ENCODE measurements around the gene OLFML2A.
A peak's percentile ranks its signal among the peaks of the same experiment; 100 is the strongest.

The OLFML2A gene

DNA sequence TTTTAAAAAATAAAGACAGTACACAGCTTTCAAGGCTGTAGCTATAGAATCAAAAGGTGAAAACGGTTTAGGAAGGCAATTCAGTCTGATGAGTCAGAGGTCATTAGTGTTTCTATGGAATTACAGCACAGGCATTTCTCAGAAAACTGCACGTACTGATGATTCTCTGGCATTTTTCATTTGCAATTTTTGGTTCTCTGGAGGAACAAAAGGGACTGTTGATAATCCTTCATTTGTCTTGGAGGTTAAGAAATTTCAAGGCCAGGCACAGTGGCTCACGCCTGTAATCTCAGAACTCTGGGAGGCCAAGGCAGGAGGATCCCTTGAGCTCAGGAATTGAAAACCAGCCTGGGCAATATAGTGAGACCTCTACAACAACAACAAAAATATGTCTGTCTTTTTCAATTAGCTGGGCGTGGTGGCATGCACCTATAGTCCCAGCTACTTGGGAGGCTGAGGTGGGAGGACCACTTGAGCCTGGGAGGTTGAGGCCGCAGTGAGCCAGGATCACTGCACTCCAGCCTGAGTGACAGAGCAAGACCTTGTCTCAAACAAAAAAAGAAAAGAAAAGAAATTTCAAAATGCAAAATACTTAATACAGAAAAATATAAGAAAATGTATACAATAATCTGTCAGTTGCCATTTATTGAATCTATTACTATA, 33.1 kb upstream of the OLFML2A start:
- H3K36me3 ChIP-seq (ENCODE audit: control insufficient read depth, insufficient read depth, low read length) = no peaks in the 10 kb centered on the region
- no peaks in the 10 kb centered on the region for H3K27me3 ChIP-seq (ENCODE audit: control insufficient read depth, insufficient read depth, low read length, poor library complexity, severe bottlenecking)
- H3K27ac ChIP-seq (ENCODE audit: insufficient read depth, low read depth, low read length, poor library complexity, severe bottlenecking) = no peak overlapping the region
- H3K4me3 ChIP-seq (ENCODE audit: insufficient read depth, low read depth, low read length) = no peak overlapping the region
- H3K4me1 ChIP-seq (ENCODE audit: control insufficient read depth, insufficient read depth, low read length) = peaks cover 3% of the 10 kb centered on the region
- 89 to 93% methylated on average over 5 of the region's 5 CpGs for WGBS, 2 experiments
- H3K9me3 ChIP-seq (ENCODE audit: control insufficient read depth, low read length) = no peaks in the 10 kb centered on the region

DNA sequence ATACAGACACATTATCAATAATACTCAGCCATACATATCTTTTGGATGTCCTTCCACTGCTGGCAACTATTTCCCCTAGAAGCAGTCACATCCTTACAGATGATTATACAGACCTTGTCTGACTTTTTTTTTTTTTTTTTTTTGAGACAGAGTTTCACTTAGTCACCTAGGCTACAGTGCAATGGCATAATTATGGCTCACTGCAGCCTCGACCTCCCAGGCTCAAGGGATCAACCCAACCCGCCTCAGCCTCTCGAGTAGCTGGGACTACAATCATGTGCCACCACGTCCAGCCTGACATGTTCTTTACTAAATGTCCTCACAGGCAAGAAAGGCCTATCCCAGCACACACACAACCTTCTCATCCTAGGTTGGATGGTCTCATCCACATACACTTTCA, 29.9 kb upstream of the OLFML2A start:
- WGBS, 2 experiments = 88 to 89% methylated on average over 4 of the region's 4 CpGs
- Histone ChIP-seq H3K36me3 (ENCODE audit: control insufficient read depth, insufficient read depth, low read length) (no peaks in the 10 kb centered on the region), H3K4me1 (ENCODE audit: control insufficient read depth, insufficient read depth, low read length) (peaks cover 3% of the 10 kb centered on the region), H3K4me3 (ENCODE audit: insufficient read depth, low read depth, low read length) (no peak overlapping the region), H3K27ac (ENCODE audit: insufficient read depth, low read depth, low read length, poor library complexity, severe bottlenecking) (no peak overlapping the region), H3K27me3 (ENCODE audit: control insufficient read depth, insufficient read depth, low read length, poor library complexity, severe bottlenecking) (no peaks in the 10 kb centered on the region), H3K9me3 (ENCODE audit: control insufficient read depth, low read length) (no peaks in the 10 kb centered on the region)

DNA sequence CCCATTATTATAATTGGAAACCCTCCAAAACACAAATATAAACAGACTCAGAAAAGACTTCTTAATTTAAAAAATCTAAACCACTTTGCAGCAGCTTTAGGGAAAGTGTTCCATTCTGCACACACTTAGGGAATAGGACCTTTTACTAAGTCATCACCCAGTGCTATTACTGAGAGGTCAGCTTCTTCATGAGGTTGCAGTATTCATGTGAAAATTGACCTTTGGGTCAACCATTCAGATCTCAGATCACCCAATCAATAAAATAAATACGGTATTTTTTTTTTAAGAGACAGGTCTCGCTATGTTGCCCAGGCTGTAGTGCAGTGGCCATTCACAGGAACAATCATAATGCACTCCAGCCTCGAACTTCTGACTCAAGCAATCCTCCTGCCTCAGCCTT, 27.6 kb upstream of the OLFML2A start:
- Histone ChIP-seq H3K4me3 (ENCODE audit: insufficient read depth, low read depth, low read length) (no peak overlapping the region), H3K27ac (ENCODE audit: insufficient read depth, low read depth, low read length, poor library complexity, severe bottlenecking) (no peak overlapping the region), H3K4me1 (ENCODE audit: control insufficient read depth, insufficient read depth, low read length) (peaks cover 9% of the 10 kb centered on the region), H3K36me3 (ENCODE audit: control insufficient read depth, insufficient read depth, low read length) (no peaks in the 10 kb centered on the region), H3K27me3 (ENCODE audit: control insufficient read depth, insufficient read depth, low read length, poor library complexity, severe bottlenecking) (no peaks in the 10 kb centered on the region), H3K9me3 (ENCODE audit: control insufficient read depth, low read length) (no peaks in the 10 kb centered on the region)
- 92 to 95% methylated on average over 3 of the region's 3 CpGs for WGBS, 2 experiments

- H3K27ac ChIP-seq (ENCODE audit: insufficient read depth, low read depth, low read length, poor library complexity, severe bottlenecking) = no peak overlapping the region
- no peak overlapping the region for H3K4me3 ChIP-seq (ENCODE audit: insufficient read depth, low read depth, low read length)
- H3K4me1 ChIP-seq (ENCODE audit: control insufficient read depth, insufficient read depth, low read length) = peaks cover 14% of the 10 kb centered on the region
- H3K27me3 ChIP-seq (ENCODE audit: control insufficient read depth, insufficient read depth, low read length, poor library complexity, severe bottlenecking) = no peaks in the 10 kb centered on the region
- 88 to 94% methylated on average over 2 of the region's 2 CpGs for WGBS, 2 experiments
- H3K9me3 ChIP-seq (ENCODE audit: control insufficient read depth, low read length) = no peaks in the 10 kb centered on the region
- H3K36me3 ChIP-seq (ENCODE audit: control insufficient read depth, insufficient read depth, low read length) = no peaks in the 10 kb centered on the region
These were observed 27.2 kb upstream of the OLFML2A start for GRCh38 chr9:124749781-124750180.

DNA sequence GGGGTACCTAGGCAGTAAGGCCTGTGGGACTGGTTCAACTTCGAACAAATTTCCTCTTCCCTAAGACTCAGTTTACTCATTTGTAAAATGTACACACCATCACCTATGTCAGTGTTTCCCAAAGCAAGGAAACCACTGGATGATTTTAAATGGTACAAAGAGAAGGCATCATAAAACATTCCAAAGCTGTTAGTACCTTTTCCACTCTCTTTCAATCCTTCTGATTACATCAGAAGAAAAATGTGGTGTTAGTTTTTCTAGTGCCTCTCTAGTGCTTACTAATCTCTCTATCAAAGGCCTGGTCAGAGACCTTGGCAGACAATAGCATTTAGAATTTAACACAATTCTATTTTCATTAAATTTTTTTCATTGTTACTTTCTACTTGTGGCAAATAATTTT, 24.0 kb upstream of the OLFML2A start:
- Histone ChIP-seq H3K9me3 (ENCODE audit: control insufficient read depth, low read length) (no peaks in the 10 kb centered on the region), H3K4me1 (ENCODE audit: control insufficient read depth, insufficient read depth, low read length) (peaks cover 37% of the 10 kb centered on the region), H3K27ac (ENCODE audit: insufficient read depth, low read depth, low read length, poor library complexity, severe bottlenecking) (no peak overlapping the region), H3K4me3 (ENCODE audit: insufficient read depth, low read depth, low read length) (no peak overlapping the region), H3K27me3 (ENCODE audit: control insufficient read depth, insufficient read depth, low read length, poor library complexity, severe bottlenecking) (no peaks in the 10 kb centered on the region), H3K36me3 (ENCODE audit: control insufficient read depth, insufficient read depth, low read length) (no peaks in the 10 kb centered on the region)
- 81 to 89% methylated on average over 1 of the region's 1 CpG for WGBS, 2 experiments

DNA sequence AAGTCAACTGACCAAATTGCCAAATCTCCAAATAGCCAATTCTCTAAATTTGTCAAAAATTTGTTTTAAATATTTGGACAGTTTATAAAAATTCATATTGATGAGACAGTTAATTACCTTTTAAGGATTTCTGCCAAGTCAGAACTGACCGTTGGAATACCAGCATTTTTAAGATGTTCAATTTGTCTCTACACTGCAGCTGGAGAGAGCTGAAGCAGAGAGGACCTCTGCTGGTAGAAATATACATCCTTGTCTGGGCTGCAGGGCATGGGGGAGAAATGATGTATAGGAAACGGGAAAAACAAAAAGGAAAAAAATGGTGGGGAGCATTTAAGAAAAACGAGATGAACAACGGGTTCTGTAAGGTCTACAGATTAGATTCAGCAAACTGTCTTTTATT, 22.6 kb upstream of the OLFML2A start:
- H3K27ac ChIP-seq (ENCODE audit: insufficient read depth, low read depth, low read length, poor library complexity, severe bottlenecking) = no peak overlapping the region
- WGBS, 2 experiments = 27 to 29% methylated on average over 4 of the region's 4 CpGs
- H3K36me3 ChIP-seq (ENCODE audit: control insufficient read depth, insufficient read depth, low read length) = no peaks in the 10 kb centered on the region
- H3K4me3 ChIP-seq (ENCODE audit: insufficient read depth, low read depth, low read length) = no peak overlapping the region
- H3K9me3 ChIP-seq (ENCODE audit: control insufficient read depth, low read length) = no peaks in the 10 kb centered on the region
- H3K27me3 ChIP-seq (ENCODE audit: control insufficient read depth, insufficient read depth, low read length, poor library complexity, severe bottlenecking) = no peaks in the 10 kb centered on the region
- H3K4me1 ChIP-seq (ENCODE audit: control insufficient read depth, insufficient read depth, low read length) = peaks cover 49% of the 10 kb centered on the region

DNA sequence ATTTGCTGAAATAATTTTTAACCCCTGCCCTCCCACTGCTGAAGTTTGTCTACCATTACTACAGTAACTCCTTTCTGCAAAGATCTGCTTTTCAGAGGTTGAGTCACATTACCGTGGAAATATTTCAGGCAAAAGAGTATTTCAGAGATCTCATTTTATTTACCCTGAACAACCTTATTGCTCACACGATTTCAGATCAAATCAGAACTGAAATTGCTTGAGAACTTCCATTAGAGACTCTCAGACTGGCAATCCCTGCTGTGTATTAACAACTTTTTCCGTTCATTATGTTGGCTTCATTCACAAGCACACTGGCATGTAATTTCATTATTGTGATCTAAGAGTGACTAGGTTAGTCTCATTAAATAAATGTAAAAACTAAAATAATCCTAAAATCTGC, 21.9 kb upstream of the OLFML2A start:
- Histone ChIP-seq H3K27me3 (ENCODE audit: control insufficient read depth, insufficient read depth, low read length, poor library complexity, severe bottlenecking) (no peaks in the 10 kb centered on the region), H3K27ac (ENCODE audit: insufficient read depth, low read depth, low read length, poor library complexity, severe bottlenecking) (no peak overlapping the region), H3K9me3 (ENCODE audit: control insufficient read depth, low read length) (no peaks in the 10 kb centered on the region), H3K4me3 (ENCODE audit: insufficient read depth, low read depth, low read length) (no peak overlapping the region), H3K4me1 (ENCODE audit: control insufficient read depth, insufficient read depth, low read length) (peaks cover 52% of the 10 kb centered on the region), H3K36me3 (ENCODE audit: control insufficient read depth, insufficient read depth, low read length) (no peaks in the 10 kb centered on the region)
- 46 to 52% methylated on average over 3 of the region's 3 CpGs for WGBS, 2 experiments

DNA sequence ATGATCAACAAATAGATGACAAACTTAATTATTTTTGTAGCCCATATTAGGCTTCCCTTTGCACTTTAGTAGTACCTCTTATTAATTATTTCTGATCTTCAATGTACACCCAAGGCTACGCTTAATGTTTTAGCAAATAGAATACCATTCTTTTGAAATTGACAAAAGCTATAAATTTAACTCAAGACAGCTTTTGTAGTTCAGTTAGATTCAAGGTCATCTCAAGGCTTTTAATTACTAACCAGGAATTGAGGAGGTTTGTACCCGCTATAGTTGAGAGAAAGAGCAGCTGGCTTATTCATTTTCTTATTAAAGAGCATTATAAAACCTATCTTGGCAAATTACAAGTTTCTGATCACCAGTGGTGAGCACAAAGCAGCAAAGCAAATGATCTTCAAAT, 20.9 kb upstream of the OLFML2A start:
- Histone ChIP-seq H3K27ac (ENCODE audit: insufficient read depth, low read depth, low read length, poor library complexity, severe bottlenecking) (no peak overlapping the region), H3K9me3 (ENCODE audit: control insufficient read depth, low read length) (no peaks in the 10 kb centered on the region), H3K27me3 (ENCODE audit: control insufficient read depth, insufficient read depth, low read length, poor library complexity, severe bottlenecking) (no peaks in the 10 kb centered on the region), H3K4me1 (ENCODE audit: control insufficient read depth, insufficient read depth, low read length) (peaks cover 60% of the 10 kb centered on the region), H3K4me3 (ENCODE audit: insufficient read depth, low read depth, low read length) (no peak overlapping the region), H3K36me3 (ENCODE audit: control insufficient read depth, insufficient read depth, low read length) (no peaks in the 10 kb centered on the region)
- 81 to 86% methylated on average over 1 to 2 of the region's 2 CpGs for WGBS, 2 experiments

DNA sequence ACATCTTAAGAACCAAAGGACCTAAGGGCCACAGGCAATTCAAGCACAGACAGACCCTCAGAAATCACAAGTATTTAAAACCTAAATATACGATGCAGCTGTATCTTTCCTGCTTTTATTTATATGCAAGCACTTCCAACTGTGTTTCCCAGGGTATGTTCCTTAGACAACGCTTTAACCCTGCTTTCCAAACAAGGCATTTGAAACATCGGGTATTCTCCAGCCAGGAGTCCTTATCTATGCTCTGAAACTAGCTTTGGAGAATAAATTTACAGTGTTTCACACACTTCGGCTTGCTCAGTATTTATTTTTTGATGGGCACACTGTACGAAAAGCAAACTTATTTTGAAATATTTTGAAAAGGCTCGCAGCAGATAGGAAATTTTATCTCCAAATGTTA, 19.3 kb upstream of the OLFML2A start:
- no peaks in the 10 kb centered on the region for H3K27me3 ChIP-seq (ENCODE audit: control insufficient read depth, insufficient read depth, low read length, poor library complexity, severe bottlenecking)
- no peaks in the 10 kb centered on the region for H3K36me3 ChIP-seq (ENCODE audit: control insufficient read depth, insufficient read depth, low read length)
- no peaks in the 10 kb centered on the region for H3K9me3 ChIP-seq (ENCODE audit: control insufficient read depth, low read length)
- peaks cover 70% of the 10 kb centered on the region for H3K4me1 ChIP-seq (ENCODE audit: control insufficient read depth, insufficient read depth, low read length)
- H3K4me3 ChIP-seq (ENCODE audit: insufficient read depth, low read depth, low read length) = no peak overlapping the region
- peak overlapping the region; percentile 81 for H3K27ac ChIP-seq (ENCODE audit: insufficient read depth, low read depth, low read length, poor library complexity, severe bottlenecking)
- 0 to 2% methylated on average over 6 of the region's 6 CpGs for WGBS, 2 experiments

- peaks cover 70% of the 10 kb centered on the region for H3K4me1 ChIP-seq (ENCODE audit: control insufficient read depth, insufficient read depth, low read length)
- H3K36me3 ChIP-seq (ENCODE audit: control insufficient read depth, insufficient read depth, low read length) = no peaks in the 10 kb centered on the region
- peak overlapping the region; percentile 7 for H3K4me3 ChIP-seq (ENCODE audit: insufficient read depth, low read depth, low read length)
- WGBS, 2 experiments = 0% methylated on average over 3 of the region's 3 CpGs
- H3K27me3 ChIP-seq (ENCODE audit: control insufficient read depth, insufficient read depth, low read length, poor library complexity, severe bottlenecking) = no peaks in the 10 kb centered on the region
- no peaks in the 10 kb centered on the region for H3K9me3 ChIP-seq (ENCODE audit: control insufficient read depth, low read length)
- peak overlapping the region; percentile 81 for H3K27ac ChIP-seq (ENCODE audit: insufficient read depth, low read depth, low read length, poor library complexity, severe bottlenecking)
These were observed 18.9 kb upstream of the OLFML2A start for GRCh38 chr9:124758061-124758460.

- Histone ChIP-seq H3K4me1 (ENCODE audit: control insufficient read depth, insufficient read depth, low read length) (peaks cover 67% of the 10 kb centered on the region), H3K27ac (ENCODE audit: insufficient read depth, low read depth, low read length, poor library complexity, severe bottlenecking) (peak overlapping the region; percentile 81), H3K36me3 (ENCODE audit: control insufficient read depth, insufficient read depth, low read length) (no peaks in the 10 kb centered on the region), H3K4me3 (ENCODE audit: insufficient read depth, low read depth, low read length) (peak overlapping the region; percentile 7), H3K27me3 (ENCODE audit: control insufficient read depth, insufficient read depth, low read length, poor library complexity, severe bottlenecking) (no peaks in the 10 kb centered on the region), H3K9me3 (ENCODE audit: control insufficient read depth, low read length) (no peaks in the 10 kb centered on the region)
These were observed 18.2 kb upstream of the OLFML2A start for GRCh38 chr9:124758691-124759090.

Data from ectodermal cell (in vitro differentiated cells).